Measurements from ENCODE around the gene RCSD1.
A peak's percentile ranks its signal among the peaks of the same experiment; 100 is the strongest.

RCSD1 gene, protein sequence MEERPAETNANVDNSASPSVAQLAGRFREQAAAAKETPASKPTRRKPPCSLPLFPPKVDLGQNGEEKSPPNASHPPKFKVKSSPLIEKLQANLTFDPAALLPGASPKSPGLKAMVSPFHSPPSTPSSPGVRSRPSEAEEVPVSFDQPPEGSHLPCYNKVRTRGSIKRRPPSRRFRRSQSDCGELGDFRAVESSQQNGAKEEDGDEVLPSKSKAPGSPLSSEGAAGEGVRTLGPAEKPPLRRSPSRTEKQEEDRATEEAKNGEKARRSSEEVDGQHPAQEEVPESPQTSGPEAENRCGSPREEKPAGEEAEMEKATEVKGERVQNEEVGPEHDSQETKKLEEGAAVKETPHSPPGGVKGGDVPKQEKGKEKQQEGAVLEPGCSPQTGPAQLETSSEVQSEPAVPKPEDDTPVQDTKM

DNA sequence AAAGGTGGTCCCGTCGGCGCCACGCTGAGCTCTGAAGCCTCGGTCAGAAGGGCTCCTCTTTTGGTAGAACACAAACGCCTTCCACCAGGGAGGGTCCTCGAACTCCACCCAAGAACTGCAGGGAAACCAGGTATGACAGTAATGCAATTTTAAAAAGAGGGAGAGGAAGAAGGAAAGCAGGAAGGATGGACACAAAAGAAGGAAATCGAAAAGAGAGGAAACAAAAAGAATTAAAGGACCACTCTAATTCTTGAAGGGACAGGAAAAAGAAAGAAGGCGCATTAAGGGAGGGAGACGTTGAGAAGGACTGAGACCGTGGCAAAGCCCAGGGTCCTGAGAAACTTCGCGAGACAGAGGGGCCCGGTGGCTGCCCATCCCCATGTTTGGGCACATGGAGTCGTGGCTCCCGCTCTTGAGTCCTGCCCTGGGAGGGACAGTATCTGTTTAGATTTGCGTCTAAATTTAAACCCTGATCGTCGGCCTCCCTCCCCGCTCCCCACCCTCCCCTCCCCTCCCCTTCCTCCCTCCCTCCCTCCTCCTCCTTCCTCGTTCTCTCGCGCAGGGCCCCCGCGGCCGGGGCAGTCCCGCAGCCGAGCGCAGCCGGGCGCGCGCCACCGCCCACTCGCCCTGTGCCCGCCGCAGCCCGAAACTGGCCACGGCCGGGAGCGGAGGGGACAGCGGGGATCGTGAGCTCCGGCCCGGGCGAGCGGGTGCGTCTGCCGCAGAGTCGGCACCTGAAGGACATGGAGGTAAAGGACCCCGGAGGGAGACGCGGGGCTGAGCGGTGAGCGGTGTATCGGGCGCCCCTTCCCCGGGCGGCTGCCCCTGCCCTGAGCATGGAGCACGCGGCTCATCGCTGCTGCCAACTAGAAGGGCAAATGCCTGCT is at the start of gene RCSD1:
TSS of gene RCSD1 (plus strand) at position 552 of the 887 bp plus-strand sequence. CDS start at position 744, 192 bp downstream.
- no peak for DNase-seq (ENCODE audit: low read depth)

DNA sequence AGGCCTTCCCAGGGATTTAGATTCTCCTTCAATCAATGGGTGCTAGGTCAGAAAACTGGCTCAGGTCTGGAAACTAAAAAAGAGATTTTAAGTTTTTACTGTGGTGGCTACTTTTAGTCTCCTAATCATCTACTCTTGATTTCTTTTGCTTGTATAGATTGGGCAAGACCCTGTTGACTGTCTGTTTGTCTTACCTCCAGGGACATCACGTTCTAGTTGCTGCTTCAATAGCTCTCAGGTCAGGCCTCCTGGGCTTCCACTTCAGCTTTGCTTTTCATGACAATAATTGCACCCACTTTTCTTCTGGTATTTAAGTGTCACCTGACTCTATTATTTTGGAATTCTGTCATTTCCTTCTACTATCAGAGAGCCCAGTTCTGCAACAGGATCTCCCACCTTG is 48.0 kb upstream of the RCSD1 start:
- TF ChIP-seq, protein P1, sequence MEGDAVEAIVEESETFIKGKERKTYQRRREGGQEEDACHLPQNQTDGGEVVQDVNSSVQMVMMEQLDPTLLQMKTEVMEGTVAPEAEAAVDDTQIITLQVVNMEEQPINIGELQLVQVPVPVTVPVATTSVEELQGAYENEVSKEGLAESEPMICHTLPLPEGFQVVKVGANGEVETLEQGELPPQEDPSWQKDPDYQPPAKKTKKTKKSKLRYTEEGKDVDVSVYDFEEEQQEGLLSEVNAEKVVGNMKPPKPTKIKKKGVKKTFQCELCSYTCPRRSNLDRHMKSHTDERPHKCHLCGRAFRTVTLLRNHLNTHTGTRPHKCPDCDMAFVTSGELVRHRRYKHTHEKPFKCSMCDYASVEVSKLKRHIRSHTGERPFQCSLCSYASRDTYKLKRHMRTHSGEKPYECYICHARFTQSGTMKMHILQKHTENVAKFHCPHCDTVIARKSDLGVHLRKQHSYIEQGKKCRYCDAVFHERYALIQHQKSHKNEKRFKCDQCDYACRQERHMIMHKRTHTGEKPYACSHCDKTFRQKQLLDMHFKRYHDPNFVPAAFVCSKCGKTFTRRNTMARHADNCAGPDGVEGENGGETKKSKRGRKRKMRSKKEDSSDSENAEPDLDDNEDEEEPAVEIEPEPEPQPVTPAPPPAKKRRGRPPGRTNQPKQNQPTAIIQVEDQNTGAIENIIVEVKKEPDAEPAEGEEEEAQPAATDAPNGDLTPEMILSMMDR (conservative IDR thresholded peaks at IDR 0.05; ENCODE audit: low read depth, low read length): no peak
- DNase-seq (ENCODE audit: low read depth): no peak
- no peak overlapping the region for H3K4me3 ChIP-seq (ENCODE audit: low read length)

More for the DNA sequence above, at the start of gene RCSD1:
- H3K4me3 ChIP-seq (ENCODE audit: low read length): peak within 1 kb of the TSS; percentile 39
- TF ChIP-seq, protein P1 (conservative IDR thresholded peaks at IDR 0.05; ENCODE audit: low read depth, low read length): no peak

DNA sequence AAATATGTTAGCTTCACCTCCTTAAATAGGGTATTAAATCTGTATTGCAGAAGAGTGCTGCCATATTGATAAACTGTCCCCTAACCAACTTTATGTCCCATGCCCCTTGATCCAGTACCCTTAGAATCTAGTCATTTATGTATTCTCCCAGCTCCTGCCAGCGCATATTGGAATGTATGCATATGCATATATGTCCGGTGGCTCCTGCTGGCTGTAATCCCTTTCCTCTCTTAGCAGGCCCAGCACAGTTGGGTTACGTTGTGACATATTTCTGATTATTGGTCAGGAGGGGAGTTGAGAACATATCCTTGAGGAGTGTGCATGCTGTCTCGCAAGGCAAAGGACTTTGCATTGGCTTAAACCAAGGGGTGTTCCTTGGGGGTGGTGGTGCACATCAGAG is 47.3 kb upstream of the RCSD1 start:
- H3K4me3 ChIP-seq (ENCODE audit: low read length): no peak overlapping the region
- TF ChIP-seq, protein P1 (conservative IDR thresholded peaks at IDR 0.05; ENCODE audit: low read depth, low read length): no peak
- DNase-seq (ENCODE audit: low read depth): no peak

DNA sequence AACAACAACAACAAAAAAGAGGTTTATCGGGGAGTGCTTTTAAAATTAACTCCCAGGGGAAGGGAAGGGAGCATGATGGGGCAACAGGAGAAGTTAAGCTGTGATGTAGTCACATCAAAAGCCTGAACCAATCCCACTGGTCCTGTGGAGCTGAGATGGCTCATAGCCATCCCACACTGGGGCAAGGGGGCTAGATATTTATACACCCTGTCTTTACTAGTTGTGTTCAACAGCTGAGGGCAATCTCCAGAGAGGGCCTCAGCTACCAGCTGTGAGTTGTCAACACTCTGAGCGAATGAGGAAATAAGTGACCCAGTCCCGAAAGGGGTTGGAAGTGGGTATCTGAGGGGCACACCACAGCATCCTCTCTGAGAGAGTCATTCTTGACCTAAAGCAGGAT is 45.5 kb upstream of the RCSD1 start:
- TF ChIP-seq, protein P1 (conservative IDR thresholded peaks at IDR 0.05; ENCODE audit: low read depth, low read length): no peak
- DNase-seq (ENCODE audit: low read depth): no peak
- H3K4me3 ChIP-seq (ENCODE audit: low read length): no peak overlapping the region

DNA sequence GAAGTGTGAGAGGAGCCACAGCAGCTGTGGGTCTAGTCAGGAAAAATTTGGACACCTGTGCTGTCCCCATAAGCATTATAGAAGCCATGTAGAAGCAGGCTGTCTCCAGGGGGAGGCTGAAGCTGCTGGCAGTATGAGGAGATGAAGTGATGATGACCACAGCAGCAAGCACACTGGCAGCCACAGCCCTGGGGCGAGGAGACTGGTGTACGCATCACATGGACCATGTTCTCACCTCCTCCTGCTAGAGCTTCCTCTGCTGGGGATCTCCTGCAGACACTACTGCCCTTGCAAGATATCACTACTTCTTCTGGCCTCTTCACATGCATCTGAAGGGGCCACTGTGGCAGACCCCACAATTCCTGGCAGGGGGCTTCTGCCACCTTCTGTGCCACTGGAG is 42.7 kb upstream of the RCSD1 start:
- TF ChIP-seq, protein P1 (conservative IDR thresholded peaks at IDR 0.05; ENCODE audit: low read depth, low read length): no peak
- DNase-seq (ENCODE audit: low read depth): no peak
- H3K4me3 ChIP-seq (ENCODE audit: low read length): no peak overlapping the region

DNA sequence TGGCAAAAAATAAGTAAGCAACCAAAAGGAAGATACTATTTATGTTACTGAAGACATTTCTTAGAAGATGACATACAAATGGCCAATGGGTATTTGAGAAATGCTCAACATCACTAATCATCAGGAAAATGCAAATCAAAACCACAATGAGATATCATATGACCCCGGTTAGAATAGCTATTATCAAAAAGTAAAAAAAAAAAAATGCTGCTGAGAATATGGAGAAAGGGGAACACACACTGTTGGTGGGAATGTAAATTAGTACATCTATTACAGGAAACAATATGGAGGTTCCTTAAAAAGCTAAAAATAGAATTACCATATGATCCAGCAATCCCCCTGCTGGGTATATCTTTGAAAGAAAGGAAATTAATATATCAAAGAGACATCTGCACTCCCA is 42.2 kb upstream of the RCSD1 start:
- DNase-seq (ENCODE audit: low read depth): no peak
- no peak overlapping the region for H3K4me3 ChIP-seq (ENCODE audit: low read length)
- TF ChIP-seq, protein P1 (conservative IDR thresholded peaks at IDR 0.05; ENCODE audit: low read depth, low read length): no peak
